LoVo (cell line): ENCODE measurements around the gene VEGFC.

ENCODE experiments used
- DNase-seq: peaks from one replicate; pipeline ENCODE4 v3.0.0-alpha.2; 2016; ENCODE audit warnings: low spot score

The VEGFC gene

DNA sequence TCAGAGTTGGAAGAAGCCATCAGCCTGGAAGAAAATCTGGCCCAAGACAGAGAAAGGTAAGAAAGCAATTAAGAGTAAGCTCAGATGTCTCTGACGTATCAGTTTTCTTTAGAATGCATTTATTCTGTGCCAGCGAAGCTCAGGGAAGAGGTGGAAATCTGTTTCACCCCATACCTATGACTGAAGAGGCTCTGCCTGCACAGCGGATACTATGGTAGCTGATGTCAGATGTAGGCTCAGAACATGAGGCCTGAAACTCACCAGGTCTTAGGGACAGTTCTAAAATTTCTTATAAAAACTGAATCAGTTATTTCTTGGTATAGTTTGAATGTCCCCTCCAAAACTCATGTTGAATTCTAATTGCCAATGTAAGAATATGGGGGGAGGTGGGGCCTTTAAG is 30.9 kb downstream of the VEGFC start:
- no peak for DNase-seq

DNA sequence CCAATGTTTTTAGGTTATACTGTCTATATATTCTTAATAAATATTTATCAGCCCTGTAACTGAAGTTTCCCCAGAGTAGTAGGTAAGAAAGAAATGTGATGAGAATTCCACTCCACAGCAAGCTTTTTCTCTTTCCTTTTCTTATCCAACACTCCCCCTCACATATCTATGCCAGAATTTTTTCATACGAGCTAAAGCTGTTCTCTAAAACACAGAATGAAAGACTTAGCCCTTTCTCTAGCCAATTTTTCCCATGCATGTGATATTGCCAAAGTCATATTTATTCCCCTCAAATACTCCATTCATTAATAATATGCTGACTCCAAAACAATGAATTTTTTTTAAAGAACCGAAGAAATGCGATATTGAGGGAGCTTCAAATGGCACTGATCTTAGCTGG is 32.3 kb downstream of the VEGFC start:
- no peak for DNase-seq

DNA sequence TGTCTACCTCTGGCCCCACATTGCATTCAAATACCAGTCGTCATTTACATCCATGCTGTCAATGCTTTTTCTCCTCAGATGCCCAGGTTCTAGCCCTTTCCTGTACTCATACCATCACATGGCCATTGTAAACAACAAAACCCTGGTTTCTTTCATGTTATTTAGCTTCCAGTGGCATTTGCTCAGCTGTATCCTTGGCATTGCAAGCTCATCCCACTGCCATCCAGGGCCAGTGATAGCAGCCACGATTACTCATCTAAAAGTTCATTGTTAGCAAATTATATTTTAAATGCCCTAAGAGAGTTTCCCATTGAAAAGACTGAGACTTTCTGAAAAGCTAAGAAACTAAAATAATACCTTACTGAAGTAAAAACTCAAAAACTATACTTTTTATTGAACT is 34.0 kb downstream of the VEGFC start:
- DNase-seq, result no peak

DNA sequence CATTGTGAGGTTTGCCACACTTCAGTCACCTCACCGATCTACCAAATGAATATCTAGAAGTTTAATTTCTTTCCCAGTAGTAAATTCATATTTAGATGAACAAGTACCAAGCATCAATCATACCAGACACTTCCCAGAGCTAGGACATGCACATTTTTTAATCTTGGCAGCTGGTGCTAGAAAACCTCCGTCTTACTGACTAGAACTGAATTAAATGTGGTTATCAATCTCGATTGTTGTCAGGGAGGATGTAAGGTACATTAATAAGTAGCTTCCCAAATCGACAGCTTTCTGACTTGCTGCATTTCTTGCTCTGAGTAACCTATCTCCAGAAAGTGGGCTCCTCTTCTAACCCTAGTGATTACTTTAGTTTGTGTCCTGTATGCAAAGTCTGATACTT is 34.4 kb downstream of the VEGFC start:
- no peak for DNase-seq

GRCh38 chr4:176755613-176756012 is 37.1 kb downstream of the VEGFC start:
- DNase-seq, result no peak

DNA sequence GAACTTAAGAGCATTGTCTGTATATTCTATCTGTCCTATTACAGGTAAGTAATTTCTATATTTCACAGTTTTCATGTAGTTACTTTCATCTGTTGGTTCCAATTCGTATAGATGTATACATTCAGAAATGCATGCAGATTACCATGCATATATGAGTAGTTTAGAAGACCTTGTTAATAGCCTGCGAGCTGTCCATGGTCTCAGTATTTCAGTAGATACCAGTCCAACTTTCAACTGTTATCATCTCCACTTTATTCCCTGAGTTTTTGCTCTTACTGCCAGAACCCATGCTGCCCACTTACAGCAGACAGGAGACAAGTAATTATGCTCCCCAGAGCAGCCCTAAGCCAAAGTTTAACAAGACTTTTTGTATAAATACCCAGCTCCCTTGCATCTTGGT is 37.7 kb downstream of the VEGFC start:
- DNase-seq, result no peak

DNA sequence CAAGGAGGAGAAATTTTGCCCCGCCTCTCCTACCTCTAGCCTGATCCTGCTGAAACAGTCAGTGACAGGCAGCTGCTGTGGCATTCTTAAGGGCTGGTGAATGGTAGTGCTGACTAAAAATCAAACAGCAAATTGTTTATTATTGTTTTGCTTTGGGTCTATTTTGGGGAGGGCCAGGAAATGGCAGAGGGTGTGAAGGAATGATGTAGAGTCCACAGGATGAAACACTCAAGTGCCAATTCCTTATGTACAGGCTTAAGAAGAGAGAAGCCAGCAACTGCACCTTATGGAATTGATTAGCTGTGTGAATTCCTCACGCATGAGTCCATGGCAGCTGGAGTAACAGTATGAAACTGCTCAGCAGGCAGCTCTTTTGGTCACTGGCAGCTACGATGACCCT is 39.7 kb downstream of the VEGFC start:
- no peak for DNase-seq

- DNase-seq, result no peak
Measured at GRCh38 chr4:176752191-176752749, 40.5 kb downstream of the VEGFC start.

DNA sequence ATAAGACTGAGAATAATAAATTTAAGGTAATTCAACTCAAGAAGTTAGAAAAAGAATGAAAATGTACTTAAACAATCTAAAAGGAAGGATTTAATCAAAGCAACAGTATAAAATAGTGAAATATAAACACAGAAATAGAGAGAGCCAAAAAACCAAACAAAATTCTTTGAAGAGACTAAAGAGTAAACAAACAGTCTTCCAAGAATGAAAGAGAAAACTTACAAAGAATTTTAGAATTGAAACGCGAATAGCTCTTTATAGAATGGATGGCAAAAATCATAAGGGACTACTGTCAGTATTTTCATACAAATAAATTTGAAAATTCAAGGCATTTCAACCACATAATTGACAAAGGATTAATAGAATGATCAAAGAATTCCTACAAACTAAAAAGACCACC is 41.7 kb downstream of the VEGFC start:
- DNase-seq, result no peak

DNA sequence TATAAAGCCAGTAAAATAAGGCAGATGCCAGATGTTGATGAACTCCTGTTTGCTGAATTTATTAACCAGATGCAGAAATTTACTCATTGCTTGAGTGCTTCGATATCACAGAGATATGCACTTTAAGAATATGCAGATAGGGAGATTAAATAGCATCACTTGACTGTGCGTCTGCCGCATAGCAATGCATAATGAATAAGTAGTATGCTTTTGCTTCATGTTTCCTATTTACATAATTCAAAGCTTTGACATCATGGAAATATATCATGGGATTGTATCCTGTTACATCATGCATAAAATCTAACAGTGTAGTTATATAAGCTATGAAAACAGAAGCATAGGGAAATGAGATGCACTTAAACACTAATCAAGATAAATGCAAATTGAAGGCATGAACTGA is 45.9 kb downstream of the VEGFC start:
- DNase-seq, result no peak

- DNase-seq, result no peak
Measured at GRCh38 chr4:176745902-176746301, 46.8 kb downstream of the VEGFC start.

DNA sequence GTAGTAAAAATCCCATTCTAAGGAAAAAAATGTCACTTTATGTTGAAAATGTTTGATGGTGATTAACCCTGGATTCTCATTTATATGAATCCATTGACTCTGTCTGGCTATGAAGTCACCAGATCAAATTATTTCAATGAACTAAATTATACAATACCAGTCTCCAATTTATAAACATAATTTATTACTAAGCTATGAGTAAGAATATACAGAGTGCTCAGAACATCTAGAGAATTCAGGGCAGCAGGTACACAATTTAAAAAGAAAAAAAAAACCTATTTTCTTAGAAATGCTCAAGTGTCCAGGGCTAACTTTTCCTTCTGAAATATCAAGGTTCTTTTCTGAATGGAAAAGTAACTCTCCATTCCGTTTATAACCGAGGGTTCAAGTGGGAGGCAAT is 48.6 kb downstream of the VEGFC start:
- DNase-seq, result no peak

DNA sequence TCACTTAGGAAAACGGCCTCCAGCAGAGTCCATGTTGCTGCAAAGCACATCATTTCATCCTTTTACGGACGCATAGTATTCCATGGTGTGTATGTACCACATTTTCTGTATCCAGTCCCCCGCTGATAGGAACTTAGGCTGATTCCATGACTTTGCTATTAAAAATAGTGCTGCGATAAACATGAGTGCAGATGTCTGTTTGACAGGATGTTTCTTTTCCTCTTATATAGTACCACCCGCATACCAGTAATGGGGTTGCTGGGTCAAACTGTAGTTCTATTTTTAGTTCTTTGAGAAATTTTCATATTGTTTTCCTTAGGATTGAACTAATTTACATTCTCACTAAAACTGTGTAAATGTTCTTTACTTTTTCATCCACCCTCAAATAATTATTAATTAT is 50.5 kb downstream of the VEGFC start:
- DNase-seq, result no peak

DNA sequence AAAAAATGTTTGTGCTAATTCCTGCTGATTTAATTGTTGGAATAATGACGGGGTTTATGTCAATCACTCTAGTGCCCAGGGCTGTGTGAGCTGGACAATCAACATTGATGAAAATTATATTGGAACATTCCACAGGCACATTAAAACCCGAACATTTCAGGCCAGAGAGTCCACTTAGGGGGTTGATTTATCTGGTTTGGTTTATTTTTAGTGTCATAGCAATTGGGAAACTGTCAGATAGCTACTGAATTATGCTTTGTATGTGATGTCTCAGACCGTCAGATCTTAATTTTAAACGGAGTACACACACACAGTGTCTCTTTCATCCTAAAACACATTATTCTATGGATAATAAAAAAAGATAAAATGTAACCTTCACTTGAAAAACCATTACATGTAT is 51.5 kb downstream of the VEGFC start:
- DNase-seq, result no peak

GRCh38 chr4:176735300-176735699 is 57.4 kb downstream of the VEGFC start:
- no peak for DNase-seq

DNA sequence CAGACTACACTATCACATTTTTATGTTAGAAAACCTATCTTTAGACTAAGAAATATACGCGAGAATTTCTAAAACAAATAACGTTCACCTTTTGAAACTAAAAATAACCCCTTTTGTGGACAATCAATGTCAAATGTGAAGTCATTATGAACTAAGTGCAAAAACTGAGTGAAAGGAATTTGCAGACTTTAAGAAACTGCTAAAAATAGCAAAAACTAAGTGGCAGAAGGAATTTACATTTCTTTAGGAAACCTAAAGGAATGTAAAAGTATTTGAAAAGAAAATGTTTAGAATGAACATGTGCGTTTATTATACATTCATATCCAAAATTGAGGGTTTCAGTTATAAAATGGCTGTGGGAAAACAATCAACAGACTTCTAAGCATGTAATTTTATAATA is 58.3 kb downstream of the VEGFC start:
- DNase-seq, result no peak

DNA sequence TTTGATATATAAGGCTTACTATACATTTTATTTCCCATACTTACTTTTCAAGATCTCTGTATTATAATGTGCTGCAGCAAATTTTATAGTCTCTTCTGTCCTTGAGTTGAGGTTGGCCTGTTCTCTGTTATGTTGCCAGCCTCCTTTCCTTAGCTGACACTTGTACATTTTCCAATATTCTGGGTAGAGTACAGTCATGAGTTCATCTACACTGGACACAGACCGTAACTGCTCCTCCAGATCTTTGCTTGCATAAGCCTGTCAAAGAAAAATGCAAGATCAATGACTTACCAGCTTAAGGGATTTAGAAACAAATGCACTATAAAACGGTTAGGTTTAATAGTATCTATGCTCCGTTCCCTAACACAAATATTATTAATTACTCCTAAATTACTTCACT is 63.2 kb downstream of the VEGFC start:
- no peak for DNase-seq

- no peak for DNase-seq
Measured at GRCh38 chr4:176726803-176727202, 65.9 kb downstream of the VEGFC start.

DNA sequence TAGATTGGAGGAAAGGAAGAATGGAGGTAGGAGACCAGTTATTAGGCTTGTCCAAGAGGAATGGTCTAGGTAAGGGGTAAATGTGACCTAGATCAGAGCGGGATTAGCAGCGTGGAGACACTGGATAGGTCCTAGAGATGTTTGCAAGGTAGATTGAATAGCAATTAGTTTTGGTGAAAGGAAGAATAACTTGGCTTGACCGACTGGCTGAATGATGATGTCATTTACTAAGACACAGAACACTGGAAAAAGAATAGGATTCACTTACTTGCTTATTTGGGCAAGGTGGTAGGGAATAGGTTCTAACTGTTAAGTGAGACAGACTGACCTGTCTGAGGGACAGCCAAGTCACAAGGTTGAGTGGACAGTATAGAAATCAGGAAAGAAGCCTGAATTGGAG is 71.3 kb downstream of the VEGFC start:
- no peak for DNase-seq

DNA sequence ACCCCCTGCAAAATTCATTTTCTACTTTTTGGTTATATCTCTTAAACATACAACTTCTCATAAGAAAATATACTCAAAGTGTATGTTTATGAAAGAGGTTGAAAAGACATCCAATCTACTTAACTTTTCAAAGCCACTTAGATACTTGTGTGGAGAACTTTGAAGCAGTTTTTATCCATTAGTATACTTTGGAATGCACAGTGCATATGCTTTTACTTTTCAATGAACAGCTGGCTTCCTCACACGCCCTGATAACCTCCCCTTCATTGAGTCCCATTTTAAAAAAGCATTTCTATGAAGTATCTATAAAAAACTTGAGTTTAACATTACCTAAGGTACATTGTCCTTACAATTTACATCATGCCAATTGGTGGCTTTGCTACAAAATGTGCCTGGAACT is 73.8 kb downstream of the VEGFC start:
- no peak for DNase-seq

DNA sequence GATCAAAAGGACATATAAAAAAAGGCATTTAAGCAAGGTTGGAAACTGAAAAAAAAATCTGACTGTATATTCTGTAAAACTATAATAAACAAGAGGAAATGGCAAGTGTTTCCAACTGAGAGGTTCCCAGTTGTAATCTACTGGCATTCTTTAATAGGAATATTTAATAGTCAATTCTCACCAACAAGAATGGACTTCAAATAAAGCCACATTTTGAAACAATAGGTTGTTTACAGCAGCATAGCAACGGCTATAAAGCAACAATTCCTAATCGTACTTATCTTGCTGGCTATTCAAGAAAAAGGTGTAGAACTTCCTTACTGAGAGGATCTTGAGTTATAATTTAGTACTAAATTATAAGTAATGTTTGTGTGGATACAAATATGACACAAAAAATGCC is 75.5 kb downstream of the VEGFC start:
- no peak for DNase-seq

DNA sequence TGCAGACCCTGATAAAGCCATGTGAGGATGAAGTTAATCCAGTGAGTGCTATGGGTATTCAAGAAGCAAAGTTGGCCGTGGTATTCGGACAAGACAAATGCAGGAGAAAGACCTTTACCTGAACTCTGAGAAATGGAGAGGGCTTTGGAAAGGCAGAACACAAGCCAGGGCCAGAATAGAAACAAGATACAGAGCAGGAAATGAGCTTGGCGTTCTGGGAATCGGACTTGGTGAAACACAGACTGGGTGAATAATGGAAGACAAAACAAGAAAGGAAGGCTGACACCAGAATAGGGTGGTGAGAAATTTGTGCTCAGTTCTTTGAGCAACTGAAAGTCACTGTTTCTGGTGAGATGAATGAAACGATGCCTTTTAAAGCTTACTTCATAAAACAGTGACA is 83.3 kb downstream of the VEGFC start:
- no peak for DNase-seq

GRCh38 chr4:176708771-176709311 is 83.9 kb downstream of the VEGFC start:
- no peak for DNase-seq

DNA sequence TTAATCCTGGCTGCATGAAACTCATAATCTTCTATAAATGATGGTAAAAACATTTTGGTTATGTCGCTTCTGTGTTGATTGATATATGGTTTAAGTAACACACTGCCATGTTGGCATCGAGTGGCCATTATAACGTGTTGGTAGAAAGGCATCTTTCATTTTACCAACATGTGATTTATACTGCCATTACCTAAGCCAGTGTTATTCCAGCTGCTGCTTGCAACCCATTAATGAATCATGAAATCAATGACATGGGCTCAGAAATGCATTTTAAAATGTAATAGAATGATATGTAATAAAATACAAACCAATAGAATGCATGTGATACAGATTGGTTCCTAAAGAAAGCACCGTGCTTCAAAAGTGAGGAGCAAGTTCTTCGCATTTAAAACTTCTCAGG is 102.0 kb downstream of the VEGFC start:
- DNase-seq, result no peak

- DNase-seq, result no peak
Measured at GRCh38 chr4:176680668-176681180, 112.0 kb downstream of the VEGFC start.
